BLaER1 treated with 17β-estradiol and CSF1 and Interleukin-3, amounts not matched to agents 10 nM and 100 nM (cell line): ENCODE data around the gene APOLD1.
"Not testable (repeated sequence)": the region's sequence is repeated elsewhere in the genome, so short reads cannot be mapped to it uniquely, and the experiment has no call there.

ENCODE experiments used
- H3K27ac ChIP-seq, 11 experiments: shearing (Covaris generic); formaldehyde crosslinking; 2 replicates each; pipeline ENCODE4 v1.8.1; 2022
- H3K27me3 ChIP-seq, 11 experiments: shearing (Covaris generic); formaldehyde crosslinking; 2 replicates each; pipeline ENCODE4 v1.8.1; 2022
- H3K36me3 ChIP-seq, 11 experiments: shearing (Covaris generic); formaldehyde crosslinking; 2 replicates each; pipeline ENCODE4 v1.8.1; 2022
- H3K4me1 ChIP-seq, 10 experiments: shearing (Covaris generic); formaldehyde crosslinking; 2 replicates each; pipeline ENCODE4 v1.8.1; 2022
- H3K4me2 ChIP-seq, 11 experiments: shearing (Covaris generic); formaldehyde crosslinking; 2 replicates each; pipeline ENCODE4 v1.8.1; 2022
- H3K4me3 ChIP-seq, 10 experiments: shearing (Covaris generic); formaldehyde crosslinking; 2 replicates each; pipeline ENCODE4 v1.8.1; 2022
- H3K9ac ChIP-seq, 11 experiments: shearing (Covaris generic); formaldehyde crosslinking; 2 replicates each; pipeline ENCODE4 v1.8.1; 2022
- H3K9me3 ChIP-seq, 11 experiments: shearing (Covaris generic); formaldehyde crosslinking; replicated peaks in 1 of 11; 2 replicates each; pipeline ENCODE4 v1.8.1; 2022
- H4K20me1 ChIP-seq, 11 experiments: shearing (Covaris generic); formaldehyde crosslinking; 2 replicates each; pipeline ENCODE4 v1.8.1; 2022
- Cebpa-rat ChIP-seq, 11 experiments: shearing (Covaris generic); IDR thresholded peaks; 2 replicates each; pipeline ENCODE4 v1.8.1; 2022

Gene APOLD1

GRCh38 chr12:12837025-12837812 lies 51.8 kb downstream of the APOLD1 start:
- Histone ChIP-seq H4K20me1 (no peaks in the 10 kb centered on the region), H3K4me2 (no peak overlapping the region), H3K4me1 (peaks cover 10 to 32% (median 25%) of the 10 kb centered on the region in 10 experiments), H3K9me3 (no peaks in the 10 kb centered on the region), H3K36me3 (peaks cover 14 to 52% (median 34%) of the 10 kb centered on the region in 11 experiments), H3K27ac (no peak overlapping the region), H3K4me3 (no peak overlapping the region), H3K9ac (no peak overlapping the region), H3K27me3 (no peaks in the 10 kb centered on the region)
- TF ChIP-seq Cebpa-rat (IDR thresholded peaks at IDR 0.05), result no peak

GRCh38 chr12:12837813-12838153 lies 52.3 kb downstream of the APOLD1 start:
- no peak for TF ChIP-seq Cebpa-rat (IDR thresholded peaks at IDR 0.05)
- Histone ChIP-seq H3K27ac (no peak overlapping the region), H3K27me3 (no peaks in the 10 kb centered on the region), H3K4me3 (no peak overlapping the region), H4K20me1 (no peaks in the 10 kb centered on the region), H3K9ac (no peak overlapping the region), H3K9me3 (no peaks in the 10 kb centered on the region), H3K4me2 (no peak overlapping the region), H3K36me3 (peaks cover 8 to 46% (median 30%) of the 10 kb centered on the region in 11 experiments), H3K4me1 (peaks cover 10 to 31% (median 24%) of the 10 kb centered on the region in 10 experiments)

- Histone ChIP-seq H3K9ac (no peak overlapping the region), H3K27ac (no peak overlapping the region), H3K9me3 (no peaks in the 10 kb centered on the region), H3K36me3 (peaks cover 0 to 34% (median 18%) of the 10 kb centered on the region in 11 experiments; a peak in 14 of 22 replicates), H3K27me3 (no peaks in the 10 kb centered on the region), H3K4me3 (no peak overlapping the region), H3K4me2 (no peak overlapping the region), H3K4me1 (peaks cover 2 to 19% (median 13%) of the 10 kb centered on the region in 10 experiments), H4K20me1 (no peaks in the 10 kb centered on the region)
- no peak for TF ChIP-seq Cebpa-rat (IDR thresholded peaks at IDR 0.05)
Measured at GRCh38 chr12:12839003-12839395, 53.5 kb downstream of the APOLD1 start.

GRCh38 chr12:12839439-12839838 lies 54.0 kb downstream of the APOLD1 start:
- H3K9me3 ChIP-seq, H3K27ac ChIP-seq, H3K4me2 ChIP-seq, H4K20me1 ChIP-seq, H3K27me3 ChIP-seq, H3K4me3 ChIP-seq, H3K9ac ChIP-seq: not testable (repeated sequence)
- Histone ChIP-seq H3K4me1 (peaks cover 0 to 15% (median 9%) of the 10 kb centered on the region in 10 experiments; a peak in 14 of 20 replicates), H3K36me3 (peaks cover 0 to 30% (median 16%) of the 10 kb centered on the region in 11 experiments; a peak in 11 of 22 replicates)

GRCh38 chr12:12839873-12840579 lies 54.6 kb downstream of the APOLD1 start:
- peaks cover 0 to 9% (median 4%) of the 10 kb centered on the region in 10 experiments; a peak in 13 of 20 replicates for H3K4me1 ChIP-seq
- H3K27me3 ChIP-seq, result no peaks in the 10 kb centered on the region
- H3K27ac ChIP-seq, result no peak overlapping the region
- H4K20me1 ChIP-seq, result no peaks in the 10 kb centered on the region
- no peak overlapping the region for H3K9ac ChIP-seq
- no peaks in the 10 kb centered on the region for H3K9me3 ChIP-seq
- H3K36me3 ChIP-seq, result peaks cover 0 to 30% (median 16%) of the 10 kb centered on the region in 11 experiments; a peak in 11 of 22 replicates
- no peak for TF ChIP-seq Cebpa-rat (IDR thresholded peaks at IDR 0.05)
- no peak overlapping the region for H3K4me2 ChIP-seq
- no peak overlapping the region for H3K4me3 ChIP-seq

GRCh38 chr12:12840580-12840899 lies 55.1 kb downstream of the APOLD1 start:
- peaks cover 0 to 4% (median 0%) of the 10 kb centered on the region in 10 experiments; a peak in 2 of 20 replicates for H3K4me1 ChIP-seq
- no peaks in the 10 kb centered on the region for H3K27me3 ChIP-seq
- H3K9ac ChIP-seq, result no peak overlapping the region
- H3K9me3 ChIP-seq, result no peaks in the 10 kb centered on the region
- TF ChIP-seq Cebpa-rat (IDR thresholded peaks at IDR 0.05), result no peak
- no peak overlapping the region for H3K27ac ChIP-seq
- H3K4me2 ChIP-seq, result no peak overlapping the region
- peaks cover 0 to 24% (median 11%) of the 10 kb centered on the region in 11 experiments; a peak in 11 of 22 replicates for H3K36me3 ChIP-seq
- H4K20me1 ChIP-seq, result no peaks in the 10 kb centered on the region
- H3K4me3 ChIP-seq, result no peak overlapping the region
